GM23338 (cell line): ENCODE data around the gene TWIST2. TPM values are rescaled to one million over a fixed set of nuclear protein-coding genes. Genes with fewer than 3 reads are reported as not detected.

Source experiments
- ATAC-seq: fragments of 200-7000 bp; cut with Tn5 transposase; 3 replicates; pipeline ENCODE4 v1.9.1; 2020
- DNase-seq: peaks from one replicate; pipeline ENCODE4 v3.0.0-alpha.2; 2015; ENCODE audit warnings: low spot score
- H2AFZ ChIP-seq: fragments of 200-600 bp; sonication (generic); 2 replicates; pipeline ENCODE4 v1.8.0; 2016; ENCODE audit warnings: antibody characterized with exemption, mild to moderate bottlenecking, moderate library complexity
- H3F3A ChIP-seq: fragments of 200-600 bp; sonication (generic); replicated peaks from 2 replicates; pipeline ENCODE4 v1.8.0; 2017; ENCODE audit warnings: antibody characterized with exemption, mixed run types, low read depth
- H3K27ac ChIP-seq: fragments of 200-600 bp; sonication (generic); 2 replicates; pipeline ENCODE4 v1.6.1; 2016; ENCODE audit warnings: low read depth
- H3K27me3 ChIP-seq: fragments of 200-600 bp; sonication (generic); 2 replicates; pipeline ENCODE4 v1.8.0; 2016; ENCODE audit warnings: mild to moderate bottlenecking, mixed run types, moderate library complexity; ENCODE audit not compliant: insufficient read depth
- H3K36me3 ChIP-seq: fragments of 200-600 bp; sonication (generic); 2 replicates; pipeline ENCODE4 v1.8.0; 2016; ENCODE audit warnings: mild to moderate bottlenecking; ENCODE audit not compliant: insufficient read depth
- H3K4me1 ChIP-seq: fragments of 200-600 bp; sonication (generic); 2 replicates; pipeline ENCODE4 v1.8.0; 2016; ENCODE audit warnings: mild to moderate bottlenecking, moderate library complexity; ENCODE audit not compliant: insufficient read depth
- H3K4me2 ChIP-seq: fragments of 200-600 bp; sonication (generic); 2 replicates; pipeline ENCODE4 v1.7.1; 2017; ENCODE audit warnings: mixed run types
- H3K4me3 ChIP-seq: fragments of 200-600 bp; sonication (generic); 2 replicates; pipeline ENCODE4 v1.6.1; 2016; ENCODE audit warnings: mixed run types
- H3K79me2 ChIP-seq: fragments of 200-600 bp; sonication (generic); replicated peaks from 2 replicates; pipeline ENCODE4 v1.8.0; 2017; ENCODE audit warnings: mild to moderate bottlenecking; ENCODE audit not compliant: insufficient read depth
- H3K9me2 ChIP-seq: fragments of 200-600 bp; sonication (generic); 2 replicates; pipeline ENCODE4 v1.8.0; 2017; ENCODE audit not compliant: insufficient read depth
- H4K20me1 ChIP-seq: fragments of 200-600 bp; sonication (generic); replicated peaks from 2 replicates; pipeline ENCODE4 v1.8.0; 2017; ENCODE audit warnings: mild to moderate bottlenecking; ENCODE audit not compliant: insufficient read depth
- H3K27ac Mint-ChIP-seq: 2 replicates; pipeline ENCODE4 v1.8.0; 2020; ENCODE audit warnings: inconsistent platforms, mild to moderate bottlenecking, moderate library complexity, mixed read lengths
- H3K27me3 Mint-ChIP-seq: 3 replicates; pipeline ENCODE4 v1.8.0; 2022; ENCODE audit warnings: low read depth, mild to moderate bottlenecking, moderate library complexity, mixed read lengths, inconsistent platforms; ENCODE audit not compliant: insufficient read depth, poor library complexity
- H3K36me3 Mint-ChIP-seq: 3 replicates; pipeline ENCODE4 v1.8.0; 2021; ENCODE audit warnings: low read depth, mild to moderate bottlenecking, inconsistent platforms, moderate library complexity, mixed read lengths
- H3K4me1 Mint-ChIP-seq: 3 replicates; pipeline ENCODE4 v1.8.0; 2020; ENCODE audit warnings: mild to moderate bottlenecking, inconsistent platforms, mixed read lengths
- H3K4me3 Mint-ChIP-seq: 3 replicates; pipeline ENCODE4 v1.8.0; 2021; ENCODE audit warnings: moderate library complexity, mild to moderate bottlenecking, inconsistent platforms, mixed read lengths
- H3K9me3 Mint-ChIP-seq: 3 replicates; pipeline ENCODE4 v1.8.0; 2020; ENCODE audit warnings: moderate library complexity, mild to moderate bottlenecking, inconsistent platforms, mixed read lengths
- EZH2 ChIP-seq: fragments of 200-600 bp; sonication (generic); IDR thresholded peaks from one replicate; pipeline ENCODE4 v1.8.0; 2017; ENCODE audit warnings: antibody characterized with exemption, mild to moderate bottlenecking, low read depth; ENCODE audit not compliant: unreplicated experiment
- ZNF331 ChIP-seq: fragments of 250-450 bp; sonication (Bioruptor Pico); IDR thresholded peaks from 2 replicates; pipeline ENCODE4 v1.5.0; 2020; ENCODE audit warnings: low read depth, mild to moderate bottlenecking, moderate library complexity
- ZNF462 ChIP-seq: fragments of 250-450 bp; sonication (Bioruptor Pico); IDR thresholded peaks from 2 replicates; pipeline ENCODE4 v1.5.0; 2020; ENCODE audit warnings: mild to moderate bottlenecking, moderate library complexity
- polyA plus RNA-seq: library from polyadenylated mRNA; unstranded; fragments of >200 nt; fragmentation: Nextera tagmentation; extraction: Ambion mirVana; gene quantifications from 2 replicates; pipeline ENCODE4 v1.2.1, GENCODE V29; 2016
- total RNA-seq: library from RNA; depleted of rRNA; stranded (reverse); fragments of >200 nt; shearing (Covaris generic); gene quantifications from 2 replicates; pipeline ENCODE4 v1.2.3, GENCODE V29; 2014

Gene TWIST2
- total and polyA plus RNA-seq, 2 experiments from 2014 or later: 7.0 to 12.5 TPM

GRCh38 chr2:238822955-238823354, 24.9 kb upstream of the TWIST2 start (continued):
- TF ChIP-seq ZNF462 (CRISPR knock-in tag) (no peak), EZH2 (no peak)

- DNase-seq: no peak
- H4K20me1 ChIP-seq: no peaks in the 10 kb centered on the region
- no peak overlapping the region for H3K27ac ChIP-seq
- ATAC-seq: no peak
- no peak overlapping the region for H3K27ac Mint-ChIP-seq
- H3K4me3 Mint-ChIP-seq: no peak overlapping the region
- no peak overlapping the region for H3K4me2 ChIP-seq
- no peaks in the 10 kb centered on the region for H3K79me2 ChIP-seq
- H3K9me2 ChIP-seq: no peaks in the 10 kb centered on the region
- H3K36me3 Mint-ChIP-seq: no peaks in the 10 kb centered on the region
- no peaks in the 10 kb centered on the region for H3K36me3 ChIP-seq
- no peaks in the 10 kb centered on the region for H3K4me1 Mint-ChIP-seq
- H3F3A ChIP-seq: no peaks in the 10 kb centered on the region
- H3K4me3 ChIP-seq: no peak overlapping the region
- H3K27me3 Mint-ChIP-seq: peaks cover 2% of the 10 kb centered on the region
- no peak for TF ChIP-seq ZNF462 (CRISPR knock-in tag)
- TF ChIP-seq ZNF331 (CRISPR knock-in tag): no peak
- TF ChIP-seq EZH2: no peak
- H3K9me3 Mint-ChIP-seq: no peaks in the 10 kb centered on the region
- H3K27me3 ChIP-seq: no peaks in the 10 kb centered on the region
- no peaks in the 10 kb centered on the region for H3K4me1 ChIP-seq
- H2AFZ ChIP-seq: no peak overlapping the region
Measured at GRCh38 chr2:238831177-238831576, 16.7 kb upstream of the TWIST2 start.
